ENCODE measurements around the gene HMX1.

DNA sequence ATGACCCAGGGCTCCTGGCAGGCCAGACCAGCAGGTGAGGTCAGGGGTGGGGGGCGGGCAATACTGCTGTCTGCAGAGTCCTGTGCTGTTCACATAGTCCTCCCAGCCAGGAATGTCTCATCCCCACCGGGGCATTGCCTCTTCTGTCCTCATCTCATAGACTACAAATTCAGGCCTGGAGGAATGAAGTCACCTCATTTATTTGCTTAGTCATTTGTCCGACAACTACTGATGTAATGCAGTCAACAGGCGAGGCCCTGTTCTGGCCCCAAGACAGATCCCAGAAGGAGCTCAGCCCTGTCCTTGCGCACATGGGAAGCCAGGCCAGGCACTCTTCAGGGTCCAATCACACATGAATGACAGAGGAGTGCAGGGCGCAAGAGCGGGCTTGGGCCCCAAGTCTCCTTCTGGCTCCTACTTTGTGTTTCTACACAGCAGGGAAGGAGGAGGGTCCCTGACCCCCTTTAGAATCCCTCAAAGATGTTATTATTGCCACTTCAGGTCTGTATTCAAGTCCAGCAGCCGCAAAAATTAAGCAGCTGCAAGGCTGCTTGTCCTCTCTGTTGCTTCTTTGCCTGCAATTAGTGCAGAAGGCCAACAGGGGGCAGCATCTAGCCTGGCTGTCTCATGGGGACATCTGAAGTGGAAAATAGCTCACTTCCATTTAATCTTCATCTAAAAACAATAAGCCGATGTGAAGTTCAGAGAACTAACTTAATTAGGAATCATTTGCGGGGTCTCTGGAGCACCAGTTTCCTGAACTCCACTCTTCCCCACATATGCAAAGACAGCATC lies 15.2 kb upstream of the HMX1 start:
- TF ChIP-seq CTCF (IDR thresholded peaks at IDR 0.05) (no peak), POLR2A (IDR thresholded peaks at IDR 0.05) (no peak)
